Endodermal cell (in vitro differentiated cells): ENCODE measurements around the gene HS6ST2. TPM values are rescaled to one million over a fixed set of nuclear protein-coding genes. Genes with fewer than 3 reads are reported as not detected.

Experiments used
- DNase-seq: peaks from one replicate; pipeline ENCODE4 v3.0.0-alpha.2; 2017
- H3K27ac ChIP-seq: 2 replicates; pipeline ENCODE4 v1.5.1; 2013; ENCODE audit warnings: mild to moderate bottlenecking, low read depth, low read length, moderate library complexity
- H3K27me3 ChIP-seq: 2 replicates; pipeline ENCODE4 v1.6.1; 2013; ENCODE audit warnings: mild to moderate bottlenecking, low read length, moderate library complexity; ENCODE audit not compliant: insufficient read depth, control insufficient read depth, poor library complexity, severe bottlenecking
- H3K36me3 ChIP-seq: 2 replicates; pipeline ENCODE4 v1.7.0; 2013; ENCODE audit warnings: mild to moderate bottlenecking, low read length, moderate library complexity; ENCODE audit not compliant: control insufficient read depth, insufficient read depth
- H3K4me1 ChIP-seq: one replicate; pipeline ENCODE4 v1.7.0; 2013; ENCODE audit warnings: low read length; ENCODE audit not compliant: control insufficient read depth, insufficient read depth
- H3K4me3 ChIP-seq: 2 replicates; pipeline ENCODE4 v1.5.1; 2013; ENCODE audit warnings: mild to moderate bottlenecking, low read length, moderate library complexity
- H3K9ac ChIP-seq: 2 replicates; pipeline ENCODE4 v1.6.1; 2013; ENCODE audit warnings: mild to moderate bottlenecking, low read length, moderate library complexity; ENCODE audit not compliant: poor library complexity, severe bottlenecking; ENCODE audit errors: extremely low read depth
- H3K9me3 ChIP-seq: 2 replicates; pipeline ENCODE4 v1.6.1; 2013; ENCODE audit warnings: mild to moderate bottlenecking, low read length, moderate library complexity; ENCODE audit not compliant: control insufficient read depth
- H3K27ac Mint-ChIP-seq: 2 replicates; pipeline ENCODE4 v1.8.0; 2020; ENCODE audit warnings: mixed read lengths
- H3K27me3 Mint-ChIP-seq: 2 replicates; pipeline ENCODE4 v1.8.0; 2021; ENCODE audit warnings: mild to moderate bottlenecking, mixed read lengths; ENCODE audit not compliant: insufficient read depth
- H3K36me3 Mint-ChIP-seq: 2 replicates; pipeline ENCODE4 v1.8.0; 2020; ENCODE audit warnings: low read depth, mixed read lengths
- H3K4me1 Mint-ChIP-seq: 2 replicates; pipeline ENCODE4 v1.8.0; 2020; ENCODE audit warnings: mixed read lengths
- H3K4me3 Mint-ChIP-seq: 2 replicates; pipeline ENCODE4 v1.8.0; 2020; ENCODE audit warnings: mild to moderate bottlenecking, moderate library complexity, mixed read lengths
- H3K9me3 Mint-ChIP-seq: 2 replicates; pipeline ENCODE4 v1.8.0; 2020; ENCODE audit warnings: mild to moderate bottlenecking, mixed read lengths
- WGBS, 2 experiments: methylation state at CpG; one replicate each; pipeline versions ENCODE4 v1.1.5 to v1.1.7; 2013; ENCODE audit warnings: missing lambda C conversion rate in 2 of 2, mixed read lengths in 1 of 2; ENCODE audit not compliant: insufficient coverage in 1 of 2, insufficient read length in 1 of 2; 5-methylcytosine and 5-hydroxymethylcytosine counted together
- total RNA-seq, 2 donors: library from RNA; stranded (reverse); fragmentation: NEBNext Ultra II Directional in 1 of 2; extraction: Animal tissue kit (Norgen Biotek cat#: 25700) in 1 of 2; gene quantifications; 2 replicates in 1 of 2; 3 replicates in 1 of 2; pipeline ENCODE4 v1.2.1, GENCODE V29; 2021
- TF ChIP-seq, protein P1 (sequence below): fragments of 200-600 bp; sonication (generic); conservative IDR thresholded peaks from 2 replicates; pipeline ENCODE4 v1.5.0; 2021; ENCODE audit warnings: antibody characterized with exemption, mild to moderate bottlenecking

HS6ST2 gene
- total RNA-seq, 2 donors from 2014 or later, result 4.1 to 19.4 TPM

DNA sequence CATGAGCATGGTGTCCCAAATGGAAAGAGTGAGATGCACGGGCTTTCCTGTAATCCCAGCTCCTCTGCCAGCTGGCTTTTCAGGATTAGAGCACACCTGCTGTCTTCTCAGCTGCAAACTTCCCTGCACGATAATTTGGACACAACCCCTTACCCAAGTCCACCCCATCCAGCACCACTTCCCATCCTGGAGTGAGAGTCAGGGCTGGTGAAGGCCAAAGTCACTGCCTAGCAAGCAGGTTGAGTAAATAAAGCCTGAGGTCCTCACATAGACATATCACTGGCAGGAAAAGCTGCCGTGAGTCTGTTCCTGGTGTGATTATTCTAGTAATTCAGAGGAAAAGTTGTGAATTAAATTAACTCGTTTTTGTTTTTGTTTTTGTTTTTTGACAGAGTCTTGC, 355.7 kb downstream of the HS6ST2 start:
- 93% methylated on average over 4 of the region's 4 CpGs; no CpG with 5 or more reads in 1 of the 2 experiments for WGBS, 2 experiments
- no peak for DNase-seq
- Mint-ChIP-seq H3K36me3 (no peaks in the 10 kb centered on the region), H3K27me3 (no peaks in the 10 kb centered on the region), H3K4me1 (no peaks in the 10 kb centered on the region), H3K9me3 (no peaks in the 10 kb centered on the region), H3K4me3 (no peak overlapping the region), H3K27ac (no peak overlapping the region)
- no peak overlapping the region for H3K27ac ChIP-seq
- TF ChIP-seq, protein P1, sequence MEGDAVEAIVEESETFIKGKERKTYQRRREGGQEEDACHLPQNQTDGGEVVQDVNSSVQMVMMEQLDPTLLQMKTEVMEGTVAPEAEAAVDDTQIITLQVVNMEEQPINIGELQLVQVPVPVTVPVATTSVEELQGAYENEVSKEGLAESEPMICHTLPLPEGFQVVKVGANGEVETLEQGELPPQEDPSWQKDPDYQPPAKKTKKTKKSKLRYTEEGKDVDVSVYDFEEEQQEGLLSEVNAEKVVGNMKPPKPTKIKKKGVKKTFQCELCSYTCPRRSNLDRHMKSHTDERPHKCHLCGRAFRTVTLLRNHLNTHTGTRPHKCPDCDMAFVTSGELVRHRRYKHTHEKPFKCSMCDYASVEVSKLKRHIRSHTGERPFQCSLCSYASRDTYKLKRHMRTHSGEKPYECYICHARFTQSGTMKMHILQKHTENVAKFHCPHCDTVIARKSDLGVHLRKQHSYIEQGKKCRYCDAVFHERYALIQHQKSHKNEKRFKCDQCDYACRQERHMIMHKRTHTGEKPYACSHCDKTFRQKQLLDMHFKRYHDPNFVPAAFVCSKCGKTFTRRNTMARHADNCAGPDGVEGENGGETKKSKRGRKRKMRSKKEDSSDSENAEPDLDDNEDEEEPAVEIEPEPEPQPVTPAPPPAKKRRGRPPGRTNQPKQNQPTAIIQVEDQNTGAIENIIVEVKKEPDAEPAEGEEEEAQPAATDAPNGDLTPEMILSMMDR, result no peak
- H3K4me1 ChIP-seq, result no peaks in the 10 kb centered on the region
- H3K9me3 ChIP-seq, result no peaks in the 10 kb centered on the region
- no peak overlapping the region for H3K4me3 ChIP-seq
- no peaks in the 10 kb centered on the region for H3K27me3 ChIP-seq
- H3K36me3 ChIP-seq, result no peaks in the 10 kb centered on the region
- H3K9ac ChIP-seq, result no peak overlapping the region

DNA sequence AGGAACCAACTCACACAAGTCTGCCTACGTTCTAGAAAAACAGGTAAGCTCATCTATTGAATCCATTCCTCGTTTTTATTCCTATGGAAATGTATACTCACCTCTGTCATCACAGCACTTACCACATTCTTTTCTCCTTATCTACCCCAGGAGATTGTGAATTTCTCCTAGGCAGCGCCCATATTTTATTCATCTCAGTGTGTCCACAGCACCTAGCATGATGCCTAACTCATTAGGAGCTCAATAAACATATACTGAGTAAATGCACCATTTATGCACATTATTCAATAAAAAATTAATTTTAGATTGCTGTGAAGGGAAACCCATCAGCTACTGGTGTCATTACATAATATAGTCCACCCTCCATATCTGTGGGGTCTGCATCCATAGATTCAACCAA, 363.4 kb downstream of the HS6ST2 start:
- Histone ChIP-seq H3K36me3 (no peaks in the 10 kb centered on the region), H3K4me1 (peaks cover 11% of the 10 kb centered on the region), H3K4me3 (no peak overlapping the region), H3K9me3 (no peaks in the 10 kb centered on the region), H3K27me3 (no peaks in the 10 kb centered on the region), H3K9ac (no peak overlapping the region), H3K27ac (no peak overlapping the region)
- TF ChIP-seq, protein P1, result no peak
- no peak for DNase-seq
- Mint-ChIP-seq H3K4me3 (no peak overlapping the region), H3K27me3 (no peaks in the 10 kb centered on the region), H3K9me3 (no peaks in the 10 kb centered on the region), H3K36me3 (no peaks in the 10 kb centered on the region), H3K4me1 (peaks cover 36% of the 10 kb centered on the region), H3K27ac (no peak overlapping the region)
- 90 to 93% methylated on average over 2 to 3 of the region's 3 CpGs for WGBS, 2 experiments

DNA sequence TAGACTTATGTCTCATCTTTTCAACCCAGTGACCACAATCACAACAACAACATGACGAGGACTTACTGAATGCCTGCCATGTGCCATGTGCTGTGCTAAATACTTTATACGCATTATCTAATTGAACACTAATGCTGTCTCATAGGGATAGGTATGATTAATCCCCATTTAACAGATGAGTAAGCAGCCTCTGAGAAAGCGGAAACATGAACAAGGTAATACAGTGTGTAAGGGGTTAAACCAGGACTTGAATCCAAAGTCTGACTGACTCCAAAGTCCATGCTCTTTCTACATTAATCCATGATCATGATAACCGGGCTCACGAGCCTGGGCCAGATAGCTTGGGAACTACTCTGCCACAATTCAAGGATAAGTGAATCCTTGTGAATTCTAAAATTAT, 364.3 kb downstream of the HS6ST2 start:
- Mint-ChIP-seq H3K27ac (no peak overlapping the region), H3K9me3 (no peaks in the 10 kb centered on the region), H3K4me3 (no peak overlapping the region), H3K27me3 (no peaks in the 10 kb centered on the region), H3K4me1 (peaks cover 36% of the 10 kb centered on the region), H3K36me3 (no peaks in the 10 kb centered on the region)
- TF ChIP-seq, protein P1, result no peak
- H3K4me1 ChIP-seq, result peaks cover 11% of the 10 kb centered on the region
- WGBS, 2 experiments, result 79% methylated on average over 5 of the region's 5 CpGs; no CpG with 5 or more reads in 1 of the 2 experiments
- H3K4me3 ChIP-seq, result no peak overlapping the region
- H3K27me3 ChIP-seq, result no peaks in the 10 kb centered on the region
- no peak for DNase-seq
- H3K9ac ChIP-seq, result no peak overlapping the region
- no peak overlapping the region for H3K27ac ChIP-seq
- H3K36me3 ChIP-seq, result no peaks in the 10 kb centered on the region
- H3K9me3 ChIP-seq, result no peaks in the 10 kb centered on the region
